HFFc6 (cell line): Measurements from ENCODE around the gene RASIP1. TPM values are rescaled to one million over a fixed set of nuclear protein-coding genes. Genes with fewer than 3 reads are reported as not detected.

Experiments used
- DNase-seq: peaks from one replicate; pipeline ENCODE4 v3.0.0-alpha.2; 2018
- H3K27ac Mint-ChIP-seq: 2 replicates; pipeline ENCODE4 v1.8.0; 2020; ENCODE audit warnings: mild to moderate bottlenecking, mixed read lengths
- H3K27me3 Mint-ChIP-seq: 2 replicates; pipeline ENCODE4 v1.8.0; 2021; ENCODE audit warnings: mild to moderate bottlenecking, moderate library complexity, mixed read lengths; ENCODE audit not compliant: insufficient read depth
- H3K36me3 Mint-ChIP-seq: 2 replicates; pipeline ENCODE4 v1.8.0; 2021; ENCODE audit warnings: low read depth, mixed read lengths
- H3K4me1 Mint-ChIP-seq: 2 replicates; pipeline ENCODE4 v1.8.0; 2020; ENCODE audit warnings: low read depth, mixed read lengths
- H3K4me3 Mint-ChIP-seq: 2 replicates; pipeline ENCODE4 v1.8.0; 2020; ENCODE audit warnings: mild to moderate bottlenecking, moderate library complexity, mixed read lengths
- H3K9me3 Mint-ChIP-seq: 2 replicates; pipeline ENCODE4 v1.8.0; 2020; ENCODE audit warnings: mild to moderate bottlenecking, mixed read lengths
- CTCF ChIP-seq: fragments of 200-600 bp; sonication (generic); IDR thresholded peaks from 2 replicates; pipeline ENCODE4 v1.5.0; 2021; ENCODE audit warnings: antibody characterized with exemption, mild to moderate bottlenecking
- total RNA-seq, 6 experiments: library from RNA; stranded (reverse); fragmentation: NEBNext Ultra II Directional; extraction: Animal tissue kit (Norgen Biotek cat#: 25700); gene quantifications; 2 replicates in 1 of 6; 3 replicates in 5 of 6; pipeline ENCODE4 v1.2.3, GENCODE V29; 2021

RASIP1 gene
- total RNA-seq, 6 experiments from 2014 or later: 0.07 TPM; not detected in 5

GRCh38 chr19:48738557-48739403, 1.6 kb downstream of the RASIP1 start:
- TF ChIP-seq CTCF: peak; percentile 57
- no peaks in the 10 kb centered on the region for H3K9me3 Mint-ChIP-seq
- no peaks in the 10 kb centered on the region for H3K36me3 Mint-ChIP-seq
- no peaks in the 10 kb centered on the region for H3K4me1 Mint-ChIP-seq
- H3K27ac Mint-ChIP-seq: no peak overlapping the region
- DNase-seq: peak; percentile 63
- H3K27me3 Mint-ChIP-seq: peaks cover 12% of the 10 kb centered on the region
- H3K4me3 Mint-ChIP-seq: peak overlapping the region; percentile 55

- H3K36me3 Mint-ChIP-seq: no peaks in the 10 kb centered on the region
- no peak overlapping the region for H3K4me3 Mint-ChIP-seq
- H3K9me3 Mint-ChIP-seq: no peaks in the 10 kb centered on the region
- no peak overlapping the region for H3K27ac Mint-ChIP-seq
- TF ChIP-seq CTCF: no peak
- no peaks in the 10 kb centered on the region for H3K4me1 Mint-ChIP-seq
- peaks cover 16% of the 10 kb centered on the region for H3K27me3 Mint-ChIP-seq
- no peak for DNase-seq
Observed at GRCh38 chr19:48737360-48737998, 2.9 kb downstream of the RASIP1 start.

GRCh38 chr19:48735031-48735615, 5.3 kb downstream of the RASIP1 start:
- peaks cover 17% of the 10 kb centered on the region for H3K27me3 Mint-ChIP-seq
- TF ChIP-seq CTCF: no peak
- H3K36me3 Mint-ChIP-seq: no peaks in the 10 kb centered on the region
- no peak overlapping the region for H3K27ac Mint-ChIP-seq
- no peaks in the 10 kb centered on the region for H3K9me3 Mint-ChIP-seq
- H3K4me1 Mint-ChIP-seq: no peaks in the 10 kb centered on the region
- H3K4me3 Mint-ChIP-seq: no peak overlapping the region
- DNase-seq: no peak

- no peak overlapping the region for H3K4me3 Mint-ChIP-seq
- DNase-seq: no peak
- H3K36me3 Mint-ChIP-seq: no peaks in the 10 kb centered on the region
- TF ChIP-seq CTCF: no peak
- H3K27me3 Mint-ChIP-seq: peaks cover 17% of the 10 kb centered on the region
- no peaks in the 10 kb centered on the region for H3K9me3 Mint-ChIP-seq
- H3K27ac Mint-ChIP-seq: no peak overlapping the region
- H3K4me1 Mint-ChIP-seq: no peaks in the 10 kb centered on the region
Observed at GRCh38 chr19:48734625-48735024, 5.8 kb downstream of the RASIP1 start.

GRCh38 chr19:48731452-48731851, 9.0 kb downstream of the RASIP1 start:
- Mint-ChIP-seq H3K9me3 (no peaks in the 10 kb centered on the region; the same call in 1 of the 2 replicates), H3K27me3 (peaks cover 17% of the 10 kb centered on the region), H3K27ac (no peak overlapping the region), H3K36me3 (no peaks in the 10 kb centered on the region), H3K4me1 (no peaks in the 10 kb centered on the region), H3K4me3 (no peak overlapping the region)
- no peak for DNase-seq
- TF ChIP-seq CTCF: no peak
